Measurements from ENCODE around the gene CTCFL.

The CTCFL gene, protein sequence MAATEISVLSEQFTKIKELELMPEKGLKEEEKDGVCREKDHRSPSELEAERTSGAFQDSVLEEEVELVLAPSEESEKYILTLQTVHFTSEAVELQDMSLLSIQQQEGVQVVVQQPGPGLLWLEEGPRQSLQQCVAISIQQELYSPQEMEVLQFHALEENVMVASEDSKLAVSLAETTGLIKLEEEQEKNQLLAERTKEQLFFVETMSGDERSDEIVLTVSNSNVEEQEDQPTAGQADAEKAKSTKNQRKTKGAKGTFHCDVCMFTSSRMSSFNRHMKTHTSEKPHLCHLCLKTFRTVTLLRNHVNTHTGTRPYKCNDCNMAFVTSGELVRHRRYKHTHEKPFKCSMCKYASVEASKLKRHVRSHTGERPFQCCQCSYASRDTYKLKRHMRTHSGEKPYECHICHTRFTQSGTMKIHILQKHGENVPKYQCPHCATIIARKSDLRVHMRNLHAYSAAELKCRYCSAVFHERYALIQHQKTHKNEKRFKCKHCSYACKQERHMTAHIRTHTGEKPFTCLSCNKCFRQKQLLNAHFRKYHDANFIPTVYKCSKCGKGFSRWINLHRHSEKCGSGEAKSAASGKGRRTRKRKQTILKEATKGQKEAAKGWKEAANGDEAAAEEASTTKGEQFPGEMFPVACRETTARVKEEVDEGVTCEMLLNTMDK

GRCh38 chr20:57524511-57525176, at the start of gene CTCFL:
Gene CTCFL, minus strand, starts transcription at chr20:57525140. Its CDS starts 935 bp downstream, at chr20:57524205.
- DNase-seq: no peak

- no peak for DNase-seq
These were observed 49.0 kb upstream of the CTCFL start for GRCh38 chr20:57573894-57574293.

DNA sequence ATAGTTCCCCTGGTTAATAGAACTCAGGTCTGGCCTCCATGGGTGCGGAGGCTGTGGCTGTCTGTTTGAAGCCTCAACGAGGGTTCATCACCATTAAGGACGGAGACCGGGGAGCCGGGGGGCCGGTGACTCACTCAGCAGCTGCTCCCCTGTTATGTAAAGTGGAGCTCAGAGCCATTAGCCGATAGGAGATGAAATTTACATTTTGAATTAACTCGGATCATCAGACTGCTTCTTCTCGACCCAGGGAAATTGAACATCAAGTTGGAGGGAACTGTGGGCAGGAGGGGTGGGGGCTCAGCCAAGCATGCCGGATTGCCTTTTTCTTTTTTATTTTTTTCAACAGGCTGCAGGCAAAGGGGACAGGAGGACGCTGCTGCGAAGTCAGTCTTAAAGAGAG, 48.3 kb upstream of the CTCFL start:
- no peak for DNase-seq

DNA sequence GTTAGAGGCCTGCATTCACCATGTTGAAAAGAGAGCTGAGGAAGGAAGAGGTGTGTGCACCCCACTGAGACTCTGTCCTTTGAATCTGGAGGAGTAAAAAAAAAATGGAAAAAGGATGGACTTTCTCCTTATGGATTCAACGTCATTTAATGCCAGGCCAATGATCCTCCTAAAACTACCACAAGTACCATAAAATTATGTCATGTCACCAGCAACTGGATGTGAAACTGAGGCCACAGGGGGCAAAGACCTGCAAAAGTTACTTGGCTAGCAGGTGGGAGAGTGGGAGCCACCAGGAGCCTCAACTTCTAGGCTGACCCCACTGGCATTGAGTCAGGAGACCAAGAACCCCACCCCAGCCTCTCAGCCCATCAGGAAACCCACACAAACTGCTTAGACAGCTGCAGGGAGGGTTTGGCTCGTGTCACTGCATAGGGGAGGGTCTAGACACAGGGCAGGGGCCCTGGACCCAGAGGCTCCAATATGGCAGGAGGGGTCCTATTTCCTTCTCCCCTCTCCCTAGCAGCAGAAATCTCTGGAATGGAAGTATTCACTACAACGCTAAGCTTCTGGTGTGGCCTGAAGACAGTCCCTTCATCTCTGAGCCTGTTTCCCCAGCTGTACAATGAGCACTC, 47.0 kb upstream of the CTCFL start:
- no peak for DNase-seq

DNA sequence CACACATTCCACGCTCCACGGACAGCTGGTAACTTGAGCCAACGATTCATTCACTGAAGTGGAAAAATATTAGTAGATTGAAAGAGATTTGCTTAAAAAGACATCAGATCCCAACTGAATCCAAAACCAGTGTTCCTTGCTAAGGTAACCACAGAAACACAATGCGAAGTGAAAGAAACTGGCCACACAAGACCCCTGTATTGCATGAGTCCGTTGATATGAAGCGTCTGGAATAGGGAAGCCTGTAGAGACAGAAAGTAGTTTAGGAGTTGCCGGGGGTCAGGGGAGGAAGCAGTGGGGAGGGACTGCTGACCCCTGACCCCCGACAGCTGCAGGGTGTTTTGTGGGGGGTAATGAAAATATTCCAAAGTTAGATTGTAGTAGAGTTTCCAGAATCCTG, 46.0 kb upstream of the CTCFL start:
- no peak for DNase-seq

DNA sequence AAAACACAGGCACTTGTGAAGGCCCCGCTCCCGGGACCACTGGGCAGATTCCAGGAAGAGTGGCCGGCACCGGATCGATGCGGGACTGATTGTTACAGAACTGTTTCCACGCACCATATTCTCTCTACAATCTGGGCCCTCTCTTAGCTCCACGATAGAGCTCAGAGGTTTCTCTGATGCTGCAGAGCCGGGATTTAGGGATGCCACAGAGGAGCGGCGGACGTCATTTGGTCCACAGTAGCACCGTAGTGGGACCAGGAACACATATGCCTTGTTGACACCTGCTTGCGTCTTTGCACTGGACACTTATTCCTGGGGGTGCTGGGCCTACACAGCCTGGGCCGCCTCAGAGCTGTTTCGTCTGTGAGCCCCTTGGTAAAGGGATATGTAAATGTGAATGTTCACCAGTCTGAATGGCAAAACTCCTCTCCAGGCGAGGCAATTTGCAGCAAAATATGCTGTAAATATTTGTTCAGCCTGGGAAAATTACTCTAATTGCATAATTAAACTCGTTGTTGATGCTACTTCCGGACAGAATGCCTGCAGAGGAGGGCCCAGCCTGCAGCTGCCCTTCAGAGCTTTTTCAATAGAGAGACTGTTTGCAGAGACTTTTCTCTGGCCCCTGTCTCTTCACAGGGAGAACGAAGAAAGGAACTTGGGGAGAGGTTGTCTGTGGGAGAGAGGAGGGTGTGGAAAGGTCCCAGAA, 45.4 kb upstream of the CTCFL start:
- DNase-seq: no peak

- no peak for DNase-seq
These were observed 44.0 kb upstream of the CTCFL start for GRCh38 chr20:57568960-57569359.

DNA sequence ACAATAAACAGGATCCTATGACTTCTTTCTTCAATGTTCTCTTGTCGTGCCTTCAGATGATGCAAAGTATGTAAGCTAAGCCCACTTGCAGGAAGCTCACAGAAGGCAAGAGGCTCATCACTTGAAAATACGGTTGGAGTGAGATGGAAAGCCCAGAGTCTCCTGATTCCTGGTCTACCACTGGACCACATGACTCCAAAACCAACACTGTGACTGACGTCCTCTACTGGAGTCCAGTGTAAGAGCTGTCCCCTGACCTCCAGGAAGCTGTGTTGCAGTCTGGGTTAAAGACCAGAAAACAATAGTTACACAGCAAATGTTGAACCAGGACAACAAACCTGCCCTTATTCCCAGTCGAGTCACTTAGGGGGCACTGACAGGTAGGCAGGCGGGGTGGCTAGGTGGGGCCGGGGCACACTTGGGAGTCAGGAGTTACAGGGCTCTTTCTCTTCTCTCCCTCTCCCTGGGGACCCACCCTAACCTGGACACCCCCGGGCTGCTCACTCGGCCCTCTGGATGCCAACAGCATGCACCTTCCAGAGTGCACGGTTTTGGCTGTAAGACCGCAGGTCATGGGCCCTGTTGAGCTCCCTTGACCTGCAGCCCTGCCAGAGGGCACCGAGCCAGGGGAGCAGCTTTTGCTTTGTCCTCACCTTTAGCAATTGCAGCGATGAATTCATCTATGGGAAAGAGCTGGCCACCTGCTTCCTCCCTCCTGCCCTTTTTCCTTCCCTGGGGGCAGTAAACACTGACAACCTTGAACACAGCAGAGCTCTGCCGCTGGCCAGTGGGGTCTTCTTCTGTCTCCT, 43.4 kb upstream of the CTCFL start:
- DNase-seq: no peak

DNA sequence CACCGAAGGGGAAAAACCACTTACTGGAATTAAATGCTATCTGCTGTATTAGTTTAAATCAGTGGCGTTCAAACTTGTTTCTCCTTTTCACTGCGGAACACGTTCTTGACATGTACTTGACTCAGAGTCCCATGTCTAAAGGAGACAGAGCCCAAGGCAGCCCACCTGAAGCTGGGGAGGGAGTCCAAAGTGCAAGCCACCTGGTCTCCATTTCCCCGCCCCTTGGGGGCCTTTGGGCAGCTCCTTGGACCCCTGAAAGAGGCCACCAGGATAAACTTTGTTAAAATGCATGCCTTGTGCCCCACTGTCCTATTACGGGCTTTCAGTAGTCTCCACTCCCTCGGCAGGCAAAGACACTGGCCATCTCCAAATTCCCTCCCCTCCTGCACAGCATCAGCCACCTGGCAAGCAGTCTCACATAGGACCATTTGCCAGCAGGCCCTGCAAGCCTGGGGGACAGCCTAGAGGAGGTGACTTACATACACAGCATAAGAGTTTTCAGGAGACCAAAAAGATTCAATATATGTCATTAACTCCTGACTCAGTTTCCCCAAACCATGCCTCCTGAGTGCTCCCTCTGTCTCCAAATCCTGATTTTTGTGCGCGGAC, 42.6 kb upstream of the CTCFL start:
- no peak for DNase-seq

- DNase-seq: no peak
These were observed 42.0 kb upstream of the CTCFL start for GRCh38 chr20:57566803-57567459.

DNA sequence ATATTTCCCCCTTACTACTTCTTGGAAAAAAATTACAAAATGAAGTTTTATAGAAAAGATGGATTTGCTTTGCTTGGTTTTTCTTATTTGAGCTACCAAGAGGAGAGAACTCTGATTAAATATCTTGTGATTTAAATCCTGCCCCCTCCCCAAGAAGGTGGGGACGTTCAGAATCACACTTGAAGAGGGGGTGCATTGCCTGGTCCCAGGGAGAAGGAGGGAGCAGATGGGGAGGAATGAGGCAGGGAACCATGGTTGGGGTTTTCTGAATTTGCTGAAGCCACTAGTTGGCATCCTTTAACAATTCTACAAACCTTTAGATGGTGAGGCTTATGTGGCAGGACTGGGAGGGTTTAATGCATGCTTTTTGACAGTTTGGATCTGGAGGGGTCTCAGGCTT, 41.5 kb upstream of the CTCFL start:
- DNase-seq: no peak

- DNase-seq: no peak
These were observed 40.2 kb upstream of the CTCFL start for GRCh38 chr20:57564951-57565642.

DNA sequence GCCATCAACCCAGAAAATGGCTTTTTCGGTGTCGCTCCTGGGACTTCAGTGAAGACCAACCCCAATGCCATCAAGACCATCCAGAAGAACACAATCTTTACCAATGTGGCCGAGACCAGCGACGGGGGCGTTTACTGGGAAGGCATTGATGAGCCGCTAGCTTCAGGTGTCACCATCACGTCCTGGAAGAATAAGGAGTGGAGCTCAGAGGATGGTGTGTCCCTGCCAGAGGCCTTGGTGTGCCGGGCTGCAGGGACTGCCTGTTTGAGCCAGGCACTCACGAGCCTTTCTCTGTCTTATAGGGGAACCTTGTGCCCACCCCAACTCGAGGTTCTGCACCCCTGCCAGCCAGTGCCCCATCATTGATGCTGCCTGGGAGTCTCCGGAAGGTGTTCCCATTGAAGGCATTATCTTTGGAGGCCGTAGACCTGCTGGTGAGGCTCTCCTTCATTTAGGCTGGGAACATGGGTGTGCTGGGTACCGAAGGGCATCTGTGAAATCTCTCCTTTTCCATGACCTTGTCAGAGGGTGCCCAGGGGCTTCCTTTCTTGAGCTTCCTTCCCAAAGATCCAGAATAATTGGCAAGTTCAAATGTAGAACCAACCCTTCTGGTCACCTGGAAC, 39.4 kb upstream of the CTCFL start:
- DNase-seq: no peak

- DNase-seq: no peak
These were observed 38.6 kb upstream of the CTCFL start for GRCh38 chr20:57563522-57563921.

DNA sequence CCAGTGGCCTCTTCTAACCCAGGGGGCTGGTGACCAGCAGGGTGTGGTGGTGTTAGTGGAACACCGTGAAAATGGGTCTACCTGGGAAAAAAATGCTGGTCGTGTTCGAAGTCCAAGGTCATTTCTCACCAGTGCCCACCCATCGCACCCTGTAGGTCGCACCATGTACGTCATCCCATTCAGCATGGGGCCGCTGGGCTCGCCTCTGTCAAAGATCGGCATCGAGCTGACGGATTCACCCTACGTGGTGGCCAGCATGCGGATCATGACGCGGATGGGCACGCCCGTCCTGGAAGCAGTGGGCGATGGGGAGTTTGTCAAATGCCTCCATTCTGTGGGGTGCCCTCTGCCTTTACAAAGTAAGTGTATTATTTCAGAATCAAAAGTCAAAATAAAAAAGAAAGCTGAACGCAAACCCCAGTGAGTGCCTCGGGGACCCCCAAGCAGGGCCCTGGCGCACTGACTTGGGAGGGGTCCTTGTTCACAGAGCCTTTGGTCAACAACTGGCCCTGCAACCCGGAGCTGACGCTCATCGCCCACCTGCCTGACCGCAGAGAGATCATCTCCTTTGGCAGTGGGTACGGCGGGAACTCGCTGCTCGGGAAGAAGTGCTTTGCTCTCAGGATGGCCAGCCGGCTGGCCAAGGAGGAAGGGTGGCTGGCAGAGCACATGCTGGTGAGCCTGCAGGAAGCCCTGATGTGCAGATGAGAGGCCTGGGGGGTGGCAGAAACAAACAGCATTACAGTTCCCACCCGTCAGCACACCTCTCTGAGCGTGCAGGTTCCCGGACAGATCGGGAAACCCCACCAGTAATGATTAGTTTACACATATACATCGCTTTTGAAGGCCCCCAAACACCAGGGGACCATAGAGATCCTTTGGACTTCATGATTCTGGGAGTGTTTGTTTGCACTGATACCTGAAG, 37.9 kb upstream of the CTCFL start:
- no peak for DNase-seq

GRCh38 chr20:57561356-57562279, 36.7 kb upstream of the CTCFL start:
- DNase-seq: no peak

DNA sequence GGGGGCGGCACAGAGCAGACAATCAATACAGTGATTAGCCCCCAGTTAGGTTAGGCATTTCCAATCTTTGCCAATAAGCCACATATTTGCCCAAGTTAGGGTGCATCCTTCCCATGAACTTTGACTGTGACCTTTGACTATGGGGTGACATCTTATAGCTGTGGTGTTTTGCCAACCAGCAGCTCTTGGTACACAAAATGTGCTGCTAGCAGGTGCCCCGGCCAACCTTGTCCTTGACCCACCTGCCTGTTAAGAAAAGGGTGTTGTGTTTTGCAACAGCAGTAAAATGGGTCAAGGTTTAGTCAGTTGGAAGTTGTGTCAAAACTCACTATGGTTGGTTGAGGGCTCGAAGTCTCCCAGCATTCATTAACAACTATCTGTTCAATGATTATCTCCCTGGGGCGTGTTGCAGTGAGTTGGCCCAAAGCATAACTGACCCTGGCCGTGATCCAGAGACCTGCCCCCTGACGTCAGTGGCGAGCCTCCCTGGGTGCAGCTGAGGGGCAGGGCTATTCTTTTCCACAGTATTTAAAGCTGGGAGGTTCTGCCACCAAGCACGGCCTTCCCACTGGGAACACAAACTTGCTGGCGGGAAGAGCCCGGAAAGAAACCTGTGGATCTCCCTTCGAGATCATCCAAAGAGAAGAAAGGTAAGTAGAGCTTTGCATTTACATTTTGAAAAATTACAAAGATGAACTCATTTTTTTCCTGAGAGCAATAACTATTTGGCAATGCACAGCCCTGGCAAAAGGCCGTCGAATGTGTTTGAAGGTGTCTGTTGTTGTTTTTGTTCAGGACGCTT, 35.8 kb upstream of the CTCFL start, which contains the start of gene PCK1:
Gene PCK1 (plus strand): TSS at position 557 of the 802 bp plus-strand sequence. CDS start 302 bp downstream, outside the sequence.
- DNase-seq: no peak

Measured in NCI-H2171 (cell line).